HG02642 (cell line): ENCODE measurements around the gene PCLAF.
"Not testable (repeated sequence)": the region's sequence is repeated elsewhere in the genome, so short reads cannot be mapped to it uniquely, and the experiment has no call there.

Experiments used
- ATAC-seq: cut with Tn5 transposase; IDR thresholded peaks from one replicate; pipeline ENCODE4 v1.9.1; 2021; ENCODE audit warnings: mild to moderate bottlenecking; ENCODE audit not compliant: unreplicated experiment, poor library complexity

The PCLAF gene

DNA sequence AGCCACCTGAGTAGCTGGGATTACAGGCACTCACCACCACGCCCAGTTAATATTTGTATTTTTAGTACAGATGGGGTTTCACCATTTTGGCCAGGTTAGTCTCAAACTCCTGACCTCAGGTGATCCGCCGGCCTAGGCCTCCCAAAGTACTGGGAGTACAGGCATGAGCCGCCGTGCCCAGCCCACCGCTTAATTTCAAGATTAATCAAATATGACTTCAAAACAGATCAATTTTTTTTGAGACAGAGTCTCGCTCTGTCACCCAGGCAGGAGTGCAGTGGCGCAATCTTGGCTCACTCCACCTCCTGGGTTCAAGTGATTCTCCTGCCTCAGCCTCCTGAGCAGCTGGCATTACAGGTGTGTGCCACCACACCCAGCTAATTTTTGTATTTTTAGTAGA, 9.9 kb downstream of the PCLAF start:
- not testable (repeated sequence) for ATAC-seq

DNA sequence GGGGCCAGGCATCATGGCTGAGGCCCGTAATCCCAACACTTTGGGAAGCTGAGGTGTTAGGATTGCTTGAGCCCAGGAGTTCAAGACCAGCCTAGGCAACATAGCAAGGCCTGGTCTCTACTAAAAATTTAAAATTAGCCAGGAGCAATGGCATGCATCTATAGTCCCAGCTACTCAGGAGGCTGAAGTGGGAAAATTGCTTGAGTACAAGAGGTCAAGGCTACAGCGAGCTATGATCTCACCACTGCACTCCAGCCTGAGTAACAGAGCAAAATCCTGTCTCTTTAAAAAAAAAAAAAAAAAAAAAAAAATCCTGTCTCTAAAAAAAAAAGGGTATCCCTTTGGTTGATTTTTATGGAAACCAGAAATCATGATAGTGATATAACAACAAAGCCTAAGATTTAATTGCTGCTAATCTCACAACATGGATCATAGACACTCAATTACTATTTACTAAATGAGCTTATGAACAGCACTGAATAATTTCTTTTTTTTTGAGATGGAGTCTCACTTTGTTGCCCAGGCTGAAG, 12.1 kb downstream of the PCLAF start:
- ATAC-seq, result no peak

DNA sequence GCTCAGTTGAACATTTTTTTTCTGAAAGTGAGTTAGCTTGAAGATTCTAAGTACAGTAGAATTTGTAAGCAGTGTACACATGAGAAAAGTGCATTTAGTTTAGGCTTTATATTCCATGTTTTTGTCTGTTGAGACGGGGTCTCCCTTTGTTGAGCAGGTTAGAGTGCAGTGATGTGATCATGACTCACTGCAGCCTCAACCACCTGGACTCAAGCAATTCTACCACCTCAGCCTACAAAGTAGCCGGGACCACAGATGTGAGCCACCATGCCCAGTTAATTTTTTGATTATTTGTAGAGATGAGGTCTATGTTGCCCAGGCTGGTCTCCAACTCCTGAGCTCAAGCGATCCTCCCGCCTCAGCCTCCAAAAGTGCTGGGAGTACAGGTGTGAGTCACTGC, 20.0 kb downstream of the PCLAF start:
- no peak for ATAC-seq

DNA sequence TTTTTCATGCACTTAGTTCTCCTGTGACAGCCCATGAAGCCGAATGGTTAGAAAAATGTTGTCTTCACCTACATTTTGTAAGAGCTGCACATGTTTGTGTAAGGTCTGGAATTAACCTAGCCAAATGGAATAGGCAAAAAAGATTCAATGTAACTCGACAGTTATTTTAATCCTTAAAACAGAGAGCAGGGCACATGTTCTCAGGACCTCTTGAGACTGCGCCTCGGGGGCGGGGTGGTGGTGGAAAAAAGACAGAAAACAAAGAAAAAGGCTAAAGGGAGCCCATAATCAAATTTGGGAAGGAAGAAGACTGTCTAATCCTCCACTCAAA, 24.6 kb downstream of the PCLAF start:
- ATAC-seq, result no peak

DNA sequence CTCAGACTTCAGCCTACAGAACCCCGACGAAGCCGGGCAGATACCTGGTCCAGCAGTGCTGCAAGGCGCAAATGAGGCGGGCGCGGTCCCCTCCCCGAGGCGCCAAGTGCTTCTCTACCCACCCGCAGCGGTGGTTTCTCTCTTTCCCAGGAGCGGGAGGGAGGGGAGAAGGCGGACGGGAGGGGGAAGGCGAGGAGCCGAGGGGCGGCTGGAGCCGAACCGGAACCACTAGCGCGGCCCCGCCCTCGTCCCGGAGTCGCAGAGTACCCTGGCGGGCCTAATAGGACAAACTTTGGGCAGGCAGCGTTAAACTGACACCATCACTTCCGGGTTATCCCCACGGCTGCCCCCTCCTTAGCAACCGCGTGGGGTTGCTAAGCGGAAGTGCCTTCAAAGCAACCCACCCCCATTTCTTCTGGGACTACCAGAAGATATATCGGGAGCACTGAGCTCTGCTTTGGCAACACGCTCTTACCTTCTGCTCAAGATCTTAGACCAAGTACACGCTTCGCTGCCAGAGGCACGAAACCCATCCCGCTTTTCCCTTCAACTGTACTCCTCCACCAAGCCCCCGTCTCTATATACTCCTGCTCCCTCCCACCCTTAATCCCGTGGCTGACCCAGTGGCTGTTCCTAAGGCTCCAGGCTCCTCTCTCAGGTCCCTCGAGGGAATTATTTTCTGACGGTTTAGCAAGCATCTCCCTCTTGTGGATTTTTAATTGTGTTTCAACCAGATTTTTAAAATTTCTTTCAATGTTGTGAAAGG, 25.1 kb downstream of the PCLAF start, which contains the start of gene CSNK1G1:
Gene CSNK1G1, minus strand, starts transcription at position 230 of the 766 bp plus-strand sequence. CDS start 55,674 bp downstream, outside the sequence.
- peak; percentile 98 for ATAC-seq

DNA sequence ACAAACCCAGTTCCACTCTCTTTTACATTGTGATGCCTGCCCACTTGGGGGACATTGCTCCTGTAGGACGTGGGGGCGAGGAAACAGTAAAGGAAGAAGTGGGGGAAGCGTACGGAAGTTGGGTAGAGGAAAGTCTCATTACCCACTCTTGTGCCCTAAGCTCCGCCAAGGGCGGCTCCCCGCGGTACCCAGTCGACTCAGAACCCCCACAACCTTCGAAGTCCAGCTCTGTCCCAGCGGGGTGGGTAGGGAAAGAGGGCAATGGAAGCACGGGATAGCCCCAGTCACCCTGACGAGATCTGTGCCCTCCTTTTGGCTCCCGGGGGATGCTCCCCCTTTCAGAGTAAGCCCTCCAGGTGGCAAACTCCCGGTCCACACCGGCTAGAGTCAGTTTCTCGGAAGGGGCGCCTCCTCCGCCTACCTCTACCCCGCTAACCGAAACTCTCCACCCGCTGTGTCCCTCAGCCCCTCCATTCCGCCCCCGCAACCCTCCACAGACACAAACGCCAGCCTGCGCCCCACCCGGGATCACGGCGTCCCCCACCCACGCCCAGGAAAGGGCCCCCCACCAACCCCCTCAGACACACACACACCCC, 25.8 kb downstream of the PCLAF start:
- ATAC-seq, result peak; percentile 23

DNA sequence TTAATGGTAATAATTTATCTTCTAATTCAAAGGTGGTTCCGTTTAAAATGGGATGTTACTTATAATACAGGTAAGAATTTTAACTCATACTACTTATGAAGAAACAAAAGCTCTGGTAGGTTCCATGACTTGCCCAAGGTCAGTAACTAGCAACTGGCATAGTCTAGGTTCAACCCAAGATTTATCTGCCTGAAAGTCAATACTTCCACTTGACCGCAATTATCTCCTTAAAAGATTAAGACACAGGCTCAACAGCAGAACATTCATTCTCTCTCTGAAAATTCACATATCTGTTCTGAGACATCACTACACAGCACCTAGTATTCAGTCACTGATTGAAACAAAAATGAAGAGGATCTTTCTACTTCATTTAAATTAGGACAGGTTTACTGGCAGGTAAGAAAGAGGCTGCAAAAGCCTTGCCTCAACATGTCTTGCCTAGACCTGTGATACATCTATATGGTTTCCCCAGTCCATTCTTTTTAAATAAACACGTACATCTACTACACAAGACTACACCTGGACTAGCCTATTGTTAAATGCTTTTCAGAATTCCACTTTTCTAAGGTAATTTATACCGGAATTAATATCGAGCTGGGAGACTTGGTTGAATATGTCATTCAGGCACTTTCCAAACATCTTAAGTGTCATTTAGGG, 26.4 kb downstream of the PCLAF start:
- ATAC-seq, result no peak

DNA sequence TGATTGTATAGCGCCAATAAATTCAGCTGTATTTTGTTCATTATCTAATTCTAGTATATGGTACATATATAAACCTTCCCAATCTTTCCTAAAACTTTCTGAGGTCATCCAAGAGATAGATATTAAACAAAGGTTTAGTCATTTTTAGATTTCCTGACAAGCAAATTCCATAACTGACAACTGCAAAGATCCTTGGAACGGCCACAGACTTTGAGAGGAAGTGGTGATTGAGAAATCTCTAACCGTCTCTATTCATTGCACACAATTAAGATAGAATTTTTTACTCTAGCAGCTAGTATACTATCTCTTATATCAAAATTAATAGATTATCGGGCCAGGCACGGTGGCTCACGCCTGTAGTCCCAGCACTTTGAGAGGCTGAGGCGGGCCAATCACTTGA, 30.0 kb downstream of the PCLAF start:
- ATAC-seq, result no peak

DNA sequence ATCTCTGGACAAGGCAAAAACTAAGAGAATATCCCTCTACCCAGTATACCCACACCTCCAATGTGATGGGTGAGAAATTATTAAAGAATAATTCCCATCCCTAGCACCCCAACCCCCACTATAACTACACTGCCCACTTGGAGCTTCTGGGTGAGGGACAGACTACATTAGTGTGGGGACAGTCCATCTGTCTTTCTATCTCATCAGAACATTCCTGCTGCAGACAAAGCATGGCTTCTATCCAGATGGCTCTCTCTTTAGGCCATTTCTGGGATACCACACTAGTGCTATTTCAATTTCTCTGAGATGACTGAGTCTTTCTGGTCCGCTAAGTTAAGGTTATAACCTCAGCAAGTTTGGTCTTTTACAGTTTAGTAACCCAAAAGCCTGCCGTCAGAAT, 31.9 kb downstream of the PCLAF start:
- no peak for ATAC-seq

DNA sequence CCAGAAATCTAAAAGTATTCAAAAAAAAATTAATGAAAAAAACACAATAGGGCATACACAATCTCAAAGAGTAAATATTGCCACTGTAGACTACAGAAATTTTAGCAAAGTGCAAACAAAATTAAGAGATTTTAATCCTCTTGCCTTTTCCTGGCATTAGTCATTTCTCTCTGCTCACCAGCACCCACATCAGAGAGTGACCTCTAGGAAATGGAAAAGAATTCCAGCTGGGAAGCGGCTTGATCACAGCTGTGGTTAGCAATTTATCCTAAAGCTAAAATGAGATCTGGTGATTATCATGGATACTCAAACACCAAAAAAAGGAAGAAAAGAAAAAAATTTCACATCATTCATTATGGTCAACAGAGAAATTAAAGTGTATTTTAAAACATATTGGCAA, 32.8 kb downstream of the PCLAF start:
- ATAC-seq, result no peak

DNA sequence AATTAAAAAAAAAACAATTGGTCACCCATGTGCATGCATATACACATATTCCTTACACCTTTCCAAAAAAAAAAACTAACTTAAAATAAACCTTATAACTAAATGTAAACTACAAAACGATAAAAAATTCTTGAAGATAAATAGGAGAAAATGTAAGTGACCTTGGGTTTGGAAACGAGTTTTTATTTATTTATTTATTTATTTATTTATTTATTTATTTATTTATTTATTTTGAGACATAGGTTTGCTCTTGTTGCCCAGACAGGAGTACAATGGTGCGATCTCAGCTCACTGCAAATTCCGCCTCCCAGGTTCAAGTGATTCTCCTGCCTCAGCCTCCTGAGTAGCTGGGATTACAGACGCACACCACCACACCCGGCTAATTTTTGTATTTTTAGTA, 35.0 kb downstream of the PCLAF start:
- ATAC-seq, result not testable (repeated sequence)

DNA sequence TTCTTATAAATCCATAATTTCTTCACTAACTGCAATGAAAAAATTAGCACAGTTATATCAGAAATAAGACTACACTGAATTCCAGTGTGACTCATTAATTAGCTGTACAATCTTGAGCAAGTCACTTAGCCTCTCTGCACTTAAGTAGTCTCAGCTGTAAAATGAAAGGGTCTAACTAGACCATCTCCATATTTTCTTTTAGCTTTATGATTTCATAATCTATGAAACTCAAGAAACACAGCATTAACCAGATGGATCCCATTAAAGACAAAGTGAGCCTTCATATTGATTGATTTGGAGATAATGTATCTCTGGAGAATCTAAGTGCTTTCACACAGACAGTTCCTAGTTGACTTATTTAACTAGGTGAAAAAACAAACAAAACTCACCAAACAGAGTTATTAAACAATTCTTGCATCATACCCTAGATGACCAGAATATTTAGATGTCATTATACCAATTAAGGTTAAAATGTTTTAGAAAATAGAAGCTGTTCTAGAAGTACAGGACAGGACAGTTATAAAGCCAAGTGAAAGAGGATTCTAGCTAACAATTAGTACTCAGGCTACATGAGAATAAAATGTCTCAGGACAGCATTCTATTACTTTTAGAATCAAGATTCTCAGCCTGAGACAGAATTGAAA, 36.5 kb downstream of the PCLAF start:
- ATAC-seq, result no peak

DNA sequence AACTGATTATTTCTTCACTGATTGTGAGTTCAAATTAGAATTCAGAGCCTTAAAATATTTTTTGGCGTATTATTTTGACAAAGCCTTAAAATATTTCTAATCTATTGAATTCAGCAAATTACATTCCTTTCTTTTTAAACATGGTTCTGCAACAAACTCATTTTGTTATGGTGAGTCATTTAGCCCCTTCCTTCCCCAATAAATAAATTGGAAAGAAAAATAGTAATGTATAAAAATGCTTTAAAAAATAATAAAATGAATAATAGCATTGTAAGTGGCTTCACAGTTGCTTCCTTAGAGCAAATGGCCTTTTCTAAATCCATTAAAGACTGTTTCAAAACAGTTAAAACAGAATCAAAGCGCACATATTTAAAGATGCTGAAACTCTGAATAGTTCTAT, 37.4 kb downstream of the PCLAF start:
- no peak for ATAC-seq

DNA sequence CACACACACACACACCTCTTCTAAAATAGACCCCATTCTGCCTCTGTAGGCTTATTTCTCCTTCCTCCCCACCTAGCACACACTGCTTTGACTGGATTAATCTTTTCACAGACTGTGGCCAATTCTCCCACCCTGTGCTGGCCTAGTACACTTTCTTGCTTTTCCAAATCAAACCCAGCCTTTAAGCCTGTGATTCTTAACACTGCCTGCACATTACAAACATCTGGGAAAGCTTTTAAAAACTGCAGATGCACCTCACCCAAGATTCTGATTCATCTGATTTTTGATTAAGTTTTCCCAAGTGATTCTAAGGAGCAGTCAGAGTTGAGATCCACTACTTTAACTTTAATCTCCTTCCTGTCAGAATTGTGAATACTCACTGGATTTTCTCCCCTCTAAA, 38.0 kb downstream of the PCLAF start:
- ATAC-seq, result no peak

DNA sequence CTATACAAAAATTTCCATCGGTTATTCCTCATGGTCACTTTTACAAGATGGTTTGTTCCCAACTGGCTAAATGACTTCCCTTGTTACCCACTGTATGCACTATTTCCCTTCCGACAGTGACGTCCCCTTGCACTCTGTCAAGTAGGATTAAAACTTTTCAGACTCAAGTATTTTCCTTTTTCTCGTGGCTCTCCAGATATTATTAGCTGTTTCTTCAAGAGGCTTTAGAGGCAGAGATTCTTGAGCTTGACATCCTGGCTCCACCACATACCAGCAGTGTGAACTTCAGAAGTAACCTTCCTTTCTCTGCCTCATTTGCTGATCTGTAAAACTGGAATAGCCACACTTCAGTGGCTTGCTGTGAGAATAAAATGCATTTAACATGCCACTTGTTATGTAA, 39.3 kb downstream of the PCLAF start:
- no peak for ATAC-seq

DNA sequence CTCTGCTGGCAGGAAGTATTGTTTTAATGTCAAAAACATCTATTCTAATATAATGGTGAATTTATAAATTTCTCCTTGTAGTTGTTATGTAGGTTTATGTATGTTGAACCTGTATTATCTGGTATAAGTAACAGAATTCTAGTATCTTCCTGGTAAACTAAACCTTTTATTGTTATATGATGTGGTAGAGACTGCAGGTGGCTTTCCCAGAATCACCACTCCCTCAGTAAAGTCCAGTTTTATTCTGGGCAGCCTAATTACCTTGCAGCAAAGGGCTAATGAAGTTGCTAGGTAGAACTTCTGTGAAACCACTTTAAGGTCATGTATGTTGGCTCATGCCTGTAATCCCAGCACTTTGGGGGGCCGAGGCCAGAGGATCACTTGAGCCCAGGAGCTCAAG, 40.9 kb downstream of the PCLAF start:
- no peak for ATAC-seq

DNA sequence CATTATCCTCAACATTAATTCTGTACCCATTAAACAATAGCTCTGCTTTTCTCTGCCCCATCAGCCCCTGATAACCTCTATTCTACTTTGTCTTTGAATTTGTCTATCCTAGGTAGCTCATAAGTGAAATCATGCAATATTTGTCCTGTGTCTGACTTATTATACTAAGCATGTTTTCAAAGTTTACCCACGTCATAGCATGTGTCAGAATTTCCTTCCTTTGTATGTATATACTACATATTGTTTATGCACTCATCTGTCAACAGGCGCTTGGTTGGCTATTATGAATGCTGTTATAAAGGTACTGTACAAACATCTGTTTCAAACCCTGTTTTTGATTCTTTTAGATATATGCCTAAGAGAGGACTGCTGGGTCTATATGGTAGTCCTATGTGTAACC, 43.5 kb downstream of the PCLAF start:
- no peak for ATAC-seq

DNA sequence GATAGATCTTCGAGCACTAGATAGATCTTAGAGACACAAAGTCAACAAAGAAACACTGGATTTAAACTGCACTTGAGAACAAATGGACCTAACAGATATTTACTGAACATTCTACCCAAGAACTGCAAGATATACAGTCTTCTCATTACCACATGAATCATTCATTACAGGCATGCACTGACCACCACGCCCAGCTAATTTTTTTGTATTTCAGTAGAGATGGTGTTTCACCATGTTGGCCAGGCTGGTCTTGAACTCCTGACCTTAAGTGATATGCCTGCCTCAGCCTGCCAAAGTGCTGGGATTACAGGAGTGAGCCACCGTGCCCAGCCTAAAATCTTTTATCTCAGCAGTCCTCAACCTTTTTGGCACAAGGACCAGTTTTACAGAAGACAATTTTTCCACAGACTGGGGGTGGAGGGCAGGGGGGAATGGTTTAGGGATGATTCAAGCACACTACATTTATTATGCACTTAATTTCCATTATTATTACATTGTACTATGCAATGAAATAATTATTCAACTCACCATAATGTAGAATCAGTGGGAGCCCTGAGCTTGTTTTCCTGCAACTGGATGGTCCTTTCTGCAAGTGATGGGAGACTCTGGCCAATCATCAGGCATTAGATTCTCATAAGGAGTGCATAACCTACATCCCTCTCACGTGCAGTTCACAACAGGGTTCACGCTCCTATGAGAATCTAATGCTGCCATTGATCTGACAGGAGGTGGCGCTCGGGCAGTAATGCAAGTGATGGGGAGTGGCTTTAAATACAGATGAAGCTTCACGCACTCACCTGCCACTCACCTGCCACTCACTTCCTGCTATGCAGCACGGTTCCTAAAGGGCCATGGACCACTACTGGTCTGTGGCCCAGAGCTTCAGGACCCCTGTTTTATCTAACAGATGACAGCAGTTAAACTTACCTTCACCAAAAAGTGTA, 47.0 kb downstream of the PCLAF start:
- ATAC-seq, result no peak

DNA sequence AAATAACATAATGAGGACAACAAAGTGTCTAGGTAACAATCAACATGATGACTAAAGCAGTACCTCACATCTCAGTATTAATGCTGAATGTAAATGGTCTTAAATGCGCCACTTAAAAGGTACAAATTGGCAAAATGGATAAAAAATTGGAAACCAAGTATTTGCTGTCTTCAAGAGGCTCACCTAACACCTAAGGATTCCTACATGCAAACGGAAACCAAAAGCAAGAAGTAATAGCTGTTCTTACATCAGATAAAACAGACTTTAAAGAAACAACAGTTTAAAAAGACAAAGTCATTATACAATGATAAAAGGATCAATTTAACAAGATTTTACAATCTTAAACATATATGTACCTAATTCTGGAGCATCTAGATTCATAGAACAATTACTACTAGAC, 47.7 kb downstream of the PCLAF start:
- no peak for ATAC-seq

DNA sequence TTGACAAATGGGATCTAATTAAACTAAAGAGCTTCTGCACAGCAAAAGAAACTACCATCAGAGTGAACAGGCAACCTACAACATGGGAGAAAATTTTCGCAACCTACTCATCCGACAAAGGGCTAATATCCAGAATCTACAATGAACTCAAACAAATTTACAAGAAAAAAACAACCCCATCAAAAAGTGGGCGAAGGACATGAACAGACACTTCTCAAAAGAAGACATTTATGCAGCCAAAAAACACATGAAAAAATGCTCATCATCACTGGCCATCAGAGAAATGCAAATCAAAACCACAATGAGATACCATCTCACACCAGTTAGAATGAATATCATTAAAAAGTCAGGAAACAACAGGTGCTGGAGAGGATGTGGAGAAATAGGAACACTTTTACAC, 49.6 kb downstream of the PCLAF start:
- ATAC-seq, result not testable (repeated sequence)
